Measurements from ENCODE around the gene RALGAPA1. TPM values are rescaled to one million over a fixed set of nuclear protein-coding genes. Genes with fewer than 3 reads are reported as not detected.
A peak's percentile ranks its signal among the peaks of the same experiment; 100 is the strongest.
"Not testable (repeated sequence)": the region's sequence is repeated elsewhere in the genome, so short reads cannot be mapped to it uniquely, and the experiment has no call there.

The RALGAPA1 gene
- 38.9 and 45.7 TPM in 2 replicates for total RNA-seq (ENCODE audit: low replicate concordance)
- long read RNA-seq, partial matches to known transcripts, result 10 of 14 reads
- long read RNA-seq, other reads (novel, unspliced or antisense), result 4 of 14 reads

GRCh38 chr14:35808638-35809563, at the start of gene RALGAPA1:
Gene RALGAPA1, minus strand, starts transcription at chr14:35809295. Its CDS starts 460 bp downstream, at chr14:35808835.
- TF ChIP-seq CTCF (conservative IDR thresholded peaks at IDR 0.05), result peak; percentile 64
- H3K27me3 Mint-ChIP-seq, H3K9me3 Mint-ChIP-seq, H3K36me3 Mint-ChIP-seq: not testable (repeated sequence)
- DNase-seq (ENCODE audit: extremely low spot score, unreplicated experiment), result peak; percentile 92
- Mint-ChIP-seq H3K4me3 (peak within 1 kb of the TSS; percentile 99), H3K4me1 (ENCODE audit: unreplicated experiment) (peaks cover 20% of the 10 kb centered on the region), H3K27ac (peak within 1 kb of the TSS; percentile 96)

GRCh38 chr14:35858521-35859209, 49.6 kb upstream of the RALGAPA1 start:
- no peak overlapping the region for H3K4me3 Mint-ChIP-seq
- peaks cover 9% of the 10 kb centered on the region for H3K4me1 Mint-ChIP-seq (ENCODE audit: unreplicated experiment)
- no peak for DNase-seq (ENCODE audit: extremely low spot score, unreplicated experiment)
- TF ChIP-seq CTCF (conservative IDR thresholded peaks at IDR 0.05), result no peak
- no peaks in the 10 kb centered on the region for H3K27me3 Mint-ChIP-seq
- peaks cover 44% of the 10 kb centered on the region for H3K36me3 Mint-ChIP-seq
- H3K27ac Mint-ChIP-seq, result no peak overlapping the region
- no peaks in the 10 kb centered on the region for H3K9me3 Mint-ChIP-seq

GRCh38 chr14:35855876-35856481, 46.9 kb upstream of the RALGAPA1 start:
- H3K27ac Mint-ChIP-seq, result no peak overlapping the region
- H3K9me3 Mint-ChIP-seq, result peaks cover 4% of the 10 kb centered on the region
- no peaks in the 10 kb centered on the region for H3K27me3 Mint-ChIP-seq
- H3K4me1 Mint-ChIP-seq (ENCODE audit: unreplicated experiment), result peaks cover 6% of the 10 kb centered on the region
- no peak for DNase-seq (ENCODE audit: extremely low spot score, unreplicated experiment)
- H3K36me3 Mint-ChIP-seq, result peaks cover 43% of the 10 kb centered on the region
- TF ChIP-seq CTCF (conservative IDR thresholded peaks at IDR 0.05), result no peak
- no peak overlapping the region for H3K4me3 Mint-ChIP-seq

GRCh38 chr14:35854696-35855270, 45.7 kb upstream of the RALGAPA1 start:
- Mint-ChIP-seq H3K4me1 (ENCODE audit: unreplicated experiment) (no peaks in the 10 kb centered on the region), H3K4me3 (no peak overlapping the region), H3K27ac (no peak overlapping the region), H3K27me3 (no peaks in the 10 kb centered on the region), H3K36me3 (peaks cover 44% of the 10 kb centered on the region), H3K9me3 (peaks cover 6% of the 10 kb centered on the region)
- DNase-seq (ENCODE audit: extremely low spot score, unreplicated experiment), result no peak
- TF ChIP-seq CTCF (conservative IDR thresholded peaks at IDR 0.05), result no peak

- peaks cover 6% of the 10 kb centered on the region for H3K9me3 Mint-ChIP-seq
- TF ChIP-seq CTCF (conservative IDR thresholded peaks at IDR 0.05), result no peak
- H3K36me3 Mint-ChIP-seq, result peaks cover 48% of the 10 kb centered on the region
- H3K4me3 Mint-ChIP-seq, result no peak overlapping the region
- no peak for DNase-seq (ENCODE audit: extremely low spot score, unreplicated experiment)
- H3K27me3 Mint-ChIP-seq, result no peaks in the 10 kb centered on the region
- no peaks in the 10 kb centered on the region for H3K4me1 Mint-ChIP-seq (ENCODE audit: unreplicated experiment)
- no peak overlapping the region for H3K27ac Mint-ChIP-seq
Measured at GRCh38 chr14:35853225-35853624, 44.1 kb upstream of the RALGAPA1 start.
